Brain microvascular endothelial cell (primary cell): ENCODE results near the gene FRAT2.

Experiments used
- DNase-seq: peaks from one replicate; pipeline ENCODE4 v3.0.0-alpha.2; 2020
- H3K27ac ChIP-seq: fragments of 250-450 bp; sonication (Bioruptor Pico); 2 replicates; pipeline ENCODE4 v1.5.1; 2020; ENCODE audit warnings: mild to moderate bottlenecking, moderate library complexity
- H3K27me3 ChIP-seq: fragments of 250-450 bp; sonication (Bioruptor Pico); replicated peaks from 2 replicates; pipeline ENCODE4 v1.5.1; 2020; ENCODE audit warnings: mild to moderate bottlenecking
- H3K36me3 ChIP-seq: fragments of 250-450 bp; sonication (Bioruptor Pico); replicated peaks from 2 replicates; pipeline ENCODE4 v1.5.1; 2020; ENCODE audit warnings: mild to moderate bottlenecking
- H3K4me3 ChIP-seq: 2 replicates; pipeline ENCODE4 v1.5.1; 2011; ENCODE audit warnings: low read depth, mild to moderate bottlenecking, control low read depth, low read length, moderate library complexity
- in situ Hi-C: cut with HindIII; loops from 2 replicates; pipeline ENCODE4 v1.10.0; 2017; ENCODE audit warnings: low sequenced_read_pairs, low pct_ligation_motif_present
- TF ChIP-seq, protein P1 (sequence below): IDR thresholded peaks from 2 replicates; pipeline ENCODE4 v1.5.1; 2011; ENCODE audit warnings: low read depth, mild to moderate bottlenecking, moderate library complexity, low read length, control low read depth, inconsistent platforms; ENCODE audit errors: missing control alignments

FRAT2 gene

DNA sequence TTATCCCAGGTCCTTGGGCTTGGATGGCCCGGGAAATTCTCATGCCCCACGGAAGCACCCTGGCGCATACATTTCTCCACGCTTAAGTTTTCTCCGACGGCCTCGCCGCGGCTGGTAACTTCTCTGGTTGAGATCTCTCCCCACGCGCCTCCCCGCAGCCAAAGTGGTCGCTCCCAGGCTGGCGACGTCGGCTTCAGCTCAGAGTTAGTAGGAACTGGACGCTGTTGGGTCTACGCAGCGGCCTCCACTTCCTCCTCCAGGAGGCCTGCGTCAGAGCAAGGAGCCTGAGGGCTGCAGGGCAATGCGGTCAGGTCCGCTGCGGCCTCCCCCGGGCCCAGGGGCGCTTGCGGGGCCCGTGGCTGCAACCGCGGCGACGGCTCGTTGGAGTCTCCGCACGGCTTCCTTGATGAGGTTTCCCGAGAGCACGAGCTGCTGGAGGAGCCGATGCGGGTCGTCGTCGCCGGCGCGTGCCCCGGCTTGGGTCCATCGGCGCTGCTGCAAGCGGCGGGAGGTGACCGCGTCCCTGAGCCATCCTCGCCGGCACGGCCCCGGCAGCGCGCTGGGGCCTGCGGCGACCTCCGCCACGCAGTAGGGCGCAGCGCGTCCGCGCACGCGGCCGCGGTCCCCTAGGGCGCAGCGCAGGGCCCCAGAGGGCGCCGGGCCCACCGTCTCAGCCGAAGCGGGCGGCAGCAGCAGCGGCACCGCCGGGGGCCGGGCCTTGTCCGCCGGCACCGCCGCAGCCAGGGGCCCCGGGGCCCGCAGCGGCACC lies 744 bp downstream of the FRAT2 start:
- H3K27ac ChIP-seq: no peak overlapping the region
- peak; percentile 38 for DNase-seq
- TF ChIP-seq, protein P1, sequence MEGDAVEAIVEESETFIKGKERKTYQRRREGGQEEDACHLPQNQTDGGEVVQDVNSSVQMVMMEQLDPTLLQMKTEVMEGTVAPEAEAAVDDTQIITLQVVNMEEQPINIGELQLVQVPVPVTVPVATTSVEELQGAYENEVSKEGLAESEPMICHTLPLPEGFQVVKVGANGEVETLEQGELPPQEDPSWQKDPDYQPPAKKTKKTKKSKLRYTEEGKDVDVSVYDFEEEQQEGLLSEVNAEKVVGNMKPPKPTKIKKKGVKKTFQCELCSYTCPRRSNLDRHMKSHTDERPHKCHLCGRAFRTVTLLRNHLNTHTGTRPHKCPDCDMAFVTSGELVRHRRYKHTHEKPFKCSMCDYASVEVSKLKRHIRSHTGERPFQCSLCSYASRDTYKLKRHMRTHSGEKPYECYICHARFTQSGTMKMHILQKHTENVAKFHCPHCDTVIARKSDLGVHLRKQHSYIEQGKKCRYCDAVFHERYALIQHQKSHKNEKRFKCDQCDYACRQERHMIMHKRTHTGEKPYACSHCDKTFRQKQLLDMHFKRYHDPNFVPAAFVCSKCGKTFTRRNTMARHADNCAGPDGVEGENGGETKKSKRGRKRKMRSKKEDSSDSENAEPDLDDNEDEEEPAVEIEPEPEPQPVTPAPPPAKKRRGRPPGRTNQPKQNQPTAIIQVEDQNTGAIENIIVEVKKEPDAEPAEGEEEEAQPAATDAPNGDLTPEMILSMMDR: no peak
- H3K4me3 ChIP-seq: peak overlapping the region; percentile 69
- in situ Hi-C loops: no loop called here
- H3K36me3 ChIP-seq: no peaks in the 10 kb centered on the region
- H3K27me3 ChIP-seq: peaks cover 16% of the 10 kb centered on the region

DNA sequence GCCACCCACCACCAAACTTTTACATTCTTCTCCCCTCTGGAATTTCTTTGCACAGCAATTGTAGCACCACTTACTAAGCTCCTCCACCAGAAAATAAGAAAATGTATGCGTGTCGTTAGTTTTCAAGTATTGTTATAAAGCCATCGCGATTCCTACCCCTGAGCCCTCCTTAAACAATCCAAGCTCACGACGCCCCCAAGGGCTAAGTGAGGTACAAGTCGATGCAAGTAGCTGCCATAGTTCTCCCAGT lies 1.3 kb downstream of the FRAT2 start:
- no peak overlapping the region for H3K27ac ChIP-seq
- TF ChIP-seq, protein P1: peak; percentile 48
- no peaks in the 10 kb centered on the region for H3K36me3 ChIP-seq
- peaks cover 16% of the 10 kb centered on the region for H3K27me3 ChIP-seq
- peak overlapping the region; percentile 69 for H3K4me3 ChIP-seq
- in situ Hi-C loops: no loop called here
- no peak for DNase-seq

- Histone ChIP-seq H3K27ac (no peak overlapping the region), H3K36me3 (no peaks in the 10 kb centered on the region), H3K4me3 (peak overlapping the region; percentile 69), H3K27me3 (peaks cover 16% of the 10 kb centered on the region)
- in situ Hi-C loops: no loop called here
- TF ChIP-seq, protein P1: peak; percentile 70
- peak; percentile 61 for DNase-seq
These were observed 1.8 kb downstream of the FRAT2 start for GRCh38 chr10:97332591-97333350.

DNA sequence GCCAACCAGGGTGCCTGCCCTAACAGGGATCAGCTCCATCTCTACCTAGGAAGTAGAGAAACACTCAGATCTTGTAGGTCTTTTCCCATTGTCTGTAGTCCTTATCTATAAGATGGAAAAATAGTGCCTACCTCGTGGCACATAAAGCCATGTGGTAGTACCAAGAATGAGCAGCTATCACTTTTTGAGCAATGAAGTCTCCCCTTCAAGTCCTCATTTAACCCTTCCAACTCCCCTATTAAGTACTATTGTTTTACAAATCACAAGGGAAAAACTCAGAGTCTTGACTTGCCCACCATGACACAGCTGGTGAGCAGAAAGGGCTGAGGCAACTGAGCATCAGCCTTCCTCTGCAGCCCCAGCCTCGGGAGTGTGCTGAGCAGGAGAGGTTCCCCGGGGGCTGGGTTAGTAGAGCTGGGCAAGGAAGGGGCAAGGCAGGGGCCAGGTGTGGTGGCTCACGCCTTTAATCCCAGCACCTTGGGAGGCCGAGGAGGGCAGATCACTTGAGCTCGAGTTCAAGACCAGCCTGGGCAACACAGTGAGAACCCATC lies 3.3 kb downstream of the FRAT2 start:
- in situ Hi-C loops: no loop called here

GRCh38 chr10:97329766-97330165 lies 4.8 kb downstream of the FRAT2 start:
- TF ChIP-seq, protein P1: no peak
- Histone ChIP-seq H3K27me3 (no peaks in the 10 kb centered on the region), H3K4me3 (no peak overlapping the region), H3K36me3 (no peaks in the 10 kb centered on the region), H3K27ac (no peak overlapping the region)
- no peak for DNase-seq
- in situ Hi-C loops: no loop called here

More for the DNA sequence above, 3.3 kb downstream of the FRAT2 start:
- H3K27me3 ChIP-seq: peaks cover 7% of the 10 kb centered on the region
- H3K36me3 ChIP-seq: no peaks in the 10 kb centered on the region
- H3K27ac ChIP-seq: no peak overlapping the region
- TF ChIP-seq, protein P1: no peak
- DNase-seq: no peak
- no peak overlapping the region for H3K4me3 ChIP-seq
